Measurements from ENCODE around the gene CDKN2AIPNL.

Gene CDKN2AIPNL

GRCh38 chr5:134411546-134412266 is at the start of gene CDKN2AIPNL:
TSS of gene CDKN2AIPNL (minus strand) at chr5:134411881. CDS start at chr5:134411854, 27 bp downstream.
- peak; percentile 90 for DNase-seq

- no peak for DNase-seq
Observed at GRCh38 chr5:134460551-134460950, 48.9 kb upstream of the CDKN2AIPNL start.

- DNase-seq: no peak
Observed at GRCh38 chr5:134459491-134459890, 47.8 kb upstream of the CDKN2AIPNL start.

GRCh38 chr5:134459010-134459403 is 47.3 kb upstream of the CDKN2AIPNL start:
- no peak for DNase-seq

- no peak for DNase-seq
Observed at GRCh38 chr5:134458234-134459009, 46.7 kb upstream of the CDKN2AIPNL start.

- no peak for DNase-seq
Observed at GRCh38 chr5:134457801-134458200, 46.1 kb upstream of the CDKN2AIPNL start.

- DNase-seq: no peak
Observed at GRCh38 chr5:134456825-134457224, 45.1 kb upstream of the CDKN2AIPNL start.

GRCh38 chr5:134455466-134455865 is 43.8 kb upstream of the CDKN2AIPNL start:
- no peak for DNase-seq

GRCh38 chr5:134453016-134453415 is 41.3 kb upstream of the CDKN2AIPNL start:
- DNase-seq: no peak

- no peak for DNase-seq
Observed at GRCh38 chr5:134451936-134452505, 40.3 kb upstream of the CDKN2AIPNL start.

GRCh38 chr5:134451225-134451935 is 39.7 kb upstream of the CDKN2AIPNL start:
- no peak for DNase-seq

- no peak for DNase-seq
Observed at GRCh38 chr5:134450374-134450773, 38.7 kb upstream of the CDKN2AIPNL start.

- no peak for DNase-seq
Observed at GRCh38 chr5:134449167-134449566, 37.5 kb upstream of the CDKN2AIPNL start.

- DNase-seq: no peak
Observed at GRCh38 chr5:134447815-134448520, 36.3 kb upstream of the CDKN2AIPNL start.

GRCh38 chr5:134446938-134447337 is 35.3 kb upstream of the CDKN2AIPNL start:
- DNase-seq: no peak

GRCh38 chr5:134445856-134446818 is 34.5 kb upstream of the CDKN2AIPNL start:
- DNase-seq: no peak

GRCh38 chr5:134444941-134445471 is 33.3 kb upstream of the CDKN2AIPNL start:
- no peak for DNase-seq

GRCh38 chr5:134440201-134440755 is 28.6 kb upstream of the CDKN2AIPNL start:
- no peak for DNase-seq

GRCh38 chr5:134439210-134439654 is 27.6 kb upstream of the CDKN2AIPNL start:
- no peak for DNase-seq

GRCh38 chr5:134438721-134439123 is 27.0 kb upstream of the CDKN2AIPNL start:
- DNase-seq: no peak
